ELF-1 (cell line): ENCODE results near the gene ACOX2.
"Not testable (repeated sequence)": the region's sequence is repeated elsewhere in the genome, so short reads cannot be mapped to it uniquely, and the experiment has no call there.

ENCODE experiments used
- DNase-seq: peaks from one replicate; pipeline ENCODE4 v3.0.0-alpha.2; 2016; ENCODE audit warnings: low read depth, low spot score

The ACOX2 gene

GRCh38 chr3:58535531-58536500 is 1.2 kb downstream of the ACOX2 start:
- DNase-seq: no peak

GRCh38 chr3:58534592-58535494 is 2.1 kb downstream of the ACOX2 start:
- DNase-seq: no peak

DNA sequence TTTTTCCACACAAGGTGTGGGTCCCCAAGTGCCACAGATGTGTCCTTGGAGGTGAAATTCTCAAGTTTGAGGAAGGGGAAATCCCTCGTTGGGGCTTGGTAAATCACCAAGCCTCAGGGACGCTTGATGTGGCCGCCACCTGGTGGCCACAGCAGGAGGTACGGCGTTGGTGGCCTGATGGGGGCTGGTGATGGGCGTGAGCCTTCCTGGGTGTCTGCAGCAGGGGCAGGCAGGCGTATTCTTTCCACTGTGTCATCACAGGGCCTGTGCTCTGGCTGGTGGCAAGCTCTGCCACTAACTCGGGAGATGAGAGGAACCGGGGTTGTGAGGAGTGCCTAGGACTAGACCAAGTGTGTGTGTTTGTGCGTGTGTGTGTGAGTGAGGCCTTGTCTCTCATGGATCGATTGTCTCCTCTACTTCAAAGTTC is 4.2 kb downstream of the ACOX2 start:
- DNase-seq: peak; percentile 90

- DNase-seq: no peak
These were observed 5.0 kb downstream of the ACOX2 start for GRCh38 chr3:58531956-58532355.

- no peak for DNase-seq
These were observed 5.4 kb downstream of the ACOX2 start for GRCh38 chr3:58531555-58531954.

DNA sequence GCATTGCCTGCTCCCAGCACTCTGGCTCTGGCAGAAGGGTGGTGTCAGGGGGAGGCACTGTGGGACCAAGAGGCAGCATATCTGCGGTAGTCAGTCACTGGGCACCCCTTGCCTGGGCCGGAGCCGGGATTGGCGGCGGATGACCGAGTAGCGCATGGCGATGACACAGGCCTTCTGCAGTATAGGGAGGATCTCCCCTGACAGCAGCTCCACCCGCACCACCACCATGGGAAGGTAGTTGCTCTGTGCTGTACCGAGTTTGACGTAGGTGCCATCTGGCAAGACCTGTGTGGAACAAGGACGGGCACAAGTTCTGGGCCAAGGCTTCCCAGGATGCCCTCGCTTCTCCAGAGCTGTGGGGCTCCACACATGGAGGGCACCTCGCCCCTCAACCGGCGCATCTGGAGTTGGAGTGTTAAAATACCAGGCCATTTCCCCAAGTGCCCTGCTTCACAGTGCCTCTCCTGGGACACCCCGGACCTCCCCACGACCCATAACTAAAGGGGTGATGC is 6.6 kb downstream of the ACOX2 start:
- DNase-seq: no peak

- DNase-seq: peak; percentile 84
These were observed 7.3 kb downstream of the ACOX2 start for GRCh38 chr3:58529516-58530353.

- no peak for DNase-seq
These were observed 8.4 kb downstream of the ACOX2 start for GRCh38 chr3:58528629-58529028.

- not testable (repeated sequence) for DNase-seq
These were observed 9.6 kb downstream of the ACOX2 start for GRCh38 chr3:58527440-58527839.

DNA sequence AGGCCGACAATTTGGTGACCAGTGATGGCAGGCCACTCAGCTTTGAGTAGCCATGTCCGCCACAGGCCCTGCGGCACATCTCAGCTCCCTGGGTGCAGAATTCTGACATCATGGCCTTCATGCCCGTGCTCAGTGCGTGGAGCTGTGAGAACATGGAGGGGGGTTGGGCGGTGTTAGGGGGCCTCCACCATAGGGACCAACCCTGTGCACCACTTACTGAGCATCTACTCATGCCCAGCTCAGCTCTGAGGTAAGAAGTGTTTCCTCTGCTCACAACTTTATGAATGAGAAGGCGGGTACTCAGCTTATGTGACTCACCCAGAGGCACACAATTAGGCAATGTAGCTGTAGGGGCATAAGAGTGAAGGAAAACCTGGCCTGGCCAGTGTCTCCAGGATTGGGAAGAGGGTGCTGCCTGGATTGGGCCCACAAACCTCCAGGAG is 10.5 kb downstream of the ACOX2 start:
- peak; percentile 40 for DNase-seq

DNA sequence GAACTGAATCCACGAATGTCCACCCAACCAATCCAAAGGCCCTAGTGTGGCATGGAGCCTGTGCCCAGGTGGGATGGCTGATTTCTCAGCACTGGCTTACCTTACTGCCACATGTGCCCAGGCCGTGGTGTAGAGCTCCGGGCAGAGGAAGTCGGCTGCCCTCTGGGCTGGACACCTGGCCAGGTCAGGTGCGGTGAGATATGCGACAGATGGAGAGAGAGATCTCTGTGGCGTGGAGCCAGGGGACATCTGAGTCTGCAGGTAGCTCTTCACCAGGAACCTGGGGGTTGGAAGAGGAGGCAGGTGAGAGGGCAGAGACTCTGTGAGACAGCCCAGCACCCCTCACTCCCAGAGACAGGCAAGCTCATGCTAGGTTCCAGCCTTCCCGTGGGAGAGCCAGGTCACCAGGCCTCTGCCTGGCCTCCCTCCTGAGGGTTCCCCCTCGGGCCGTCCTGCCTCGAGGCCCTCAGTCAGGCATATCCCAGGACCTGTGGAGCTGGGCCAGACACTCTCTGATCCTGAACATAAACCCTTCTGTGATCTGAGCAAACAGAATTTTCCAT is 12.6 kb downstream of the ACOX2 start:
- DNase-seq: no peak

DNA sequence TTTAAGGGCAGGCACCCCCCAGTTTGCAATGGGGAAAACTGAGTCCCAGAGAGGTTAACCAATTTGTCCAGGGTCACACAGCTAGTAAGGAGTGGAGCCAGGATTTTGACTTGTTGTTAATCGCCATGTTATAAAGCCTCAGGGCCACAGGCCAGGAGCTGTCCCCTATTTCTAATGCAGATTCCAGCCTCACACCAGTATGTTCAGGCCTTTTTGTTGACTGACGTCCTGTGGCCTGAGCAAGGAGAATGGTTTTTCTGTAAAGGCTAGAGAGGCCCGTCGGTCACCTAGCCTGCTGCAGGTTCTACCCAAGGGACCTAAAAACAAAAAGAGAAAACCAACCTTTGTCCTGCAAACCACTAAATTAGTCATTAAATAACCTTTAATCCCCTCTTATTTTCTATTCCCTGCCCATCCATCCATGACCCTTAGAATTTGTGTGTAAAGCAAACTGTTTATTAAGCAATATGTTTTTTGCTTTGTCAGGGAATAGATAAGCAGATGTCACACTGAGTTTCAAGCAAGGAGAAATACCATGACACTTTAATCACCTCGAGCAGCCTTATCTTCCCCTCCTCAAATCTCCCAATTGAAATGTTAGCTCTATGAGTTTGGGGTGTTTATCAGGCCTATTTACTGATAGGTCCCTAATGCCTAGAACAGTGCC is 14.1 kb downstream of the ACOX2 start:
- DNase-seq: peak; percentile 57

- DNase-seq: peak; percentile 84
These were observed 14.9 kb downstream of the ACOX2 start for GRCh38 chr3:58521917-58522631.

DNA sequence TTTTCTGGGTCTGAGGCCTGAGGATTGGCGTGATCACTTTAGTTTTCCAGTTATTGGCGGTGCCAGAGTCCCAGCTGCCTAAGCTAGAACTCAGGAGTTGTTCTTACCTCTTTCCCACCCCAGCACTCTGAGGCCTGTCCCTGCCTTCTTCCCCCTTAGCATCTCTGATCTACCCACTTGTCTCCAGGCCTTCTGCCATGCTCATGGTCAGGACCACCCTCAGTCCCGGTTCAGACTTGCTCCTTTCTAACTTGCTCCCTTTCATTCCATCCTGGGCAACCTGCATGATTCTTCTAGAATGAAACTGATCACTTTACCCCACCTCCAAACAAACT is 15.7 kb downstream of the ACOX2 start:
- DNase-seq: no peak

- DNase-seq: peak; percentile 70
These were observed 16.3 kb downstream of the ACOX2 start for GRCh38 chr3:58520403-58521335.

DNA sequence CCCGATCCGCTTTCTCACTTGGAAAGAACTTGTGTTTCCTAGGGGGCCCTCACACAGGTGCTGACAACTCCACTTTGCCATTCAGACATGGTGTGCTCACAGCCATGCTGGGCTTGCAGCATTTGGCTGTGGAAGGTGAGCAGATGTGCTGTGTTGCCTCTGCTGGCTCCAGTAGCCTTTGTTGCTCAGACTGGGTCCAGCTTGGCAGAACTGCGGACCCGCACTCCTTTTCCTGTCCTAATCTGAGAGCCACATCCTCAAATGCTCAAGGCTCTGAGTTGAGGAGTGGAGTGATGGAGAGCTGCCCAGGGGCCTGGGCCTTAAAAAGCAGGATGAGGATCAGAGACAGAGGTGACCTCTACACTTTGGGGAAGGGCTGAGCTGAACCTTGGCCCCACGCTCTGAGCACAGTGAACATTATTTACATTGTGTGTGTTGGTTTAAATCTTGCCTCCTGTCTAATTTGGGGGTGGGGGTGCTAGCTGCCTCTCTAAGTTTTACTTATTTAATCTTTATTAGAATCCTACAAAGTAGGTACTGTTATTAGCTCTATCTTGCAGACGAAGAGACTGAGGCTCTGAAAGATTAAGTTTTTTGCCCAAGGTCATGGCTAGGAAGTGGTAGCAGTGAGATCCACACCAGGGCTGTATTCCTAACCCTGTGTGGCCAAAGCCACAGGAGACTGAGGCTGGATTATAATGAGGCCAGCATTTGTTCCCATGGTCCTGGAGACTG is 17.2 kb downstream of the ACOX2 start:
- no peak for DNase-seq

DNA sequence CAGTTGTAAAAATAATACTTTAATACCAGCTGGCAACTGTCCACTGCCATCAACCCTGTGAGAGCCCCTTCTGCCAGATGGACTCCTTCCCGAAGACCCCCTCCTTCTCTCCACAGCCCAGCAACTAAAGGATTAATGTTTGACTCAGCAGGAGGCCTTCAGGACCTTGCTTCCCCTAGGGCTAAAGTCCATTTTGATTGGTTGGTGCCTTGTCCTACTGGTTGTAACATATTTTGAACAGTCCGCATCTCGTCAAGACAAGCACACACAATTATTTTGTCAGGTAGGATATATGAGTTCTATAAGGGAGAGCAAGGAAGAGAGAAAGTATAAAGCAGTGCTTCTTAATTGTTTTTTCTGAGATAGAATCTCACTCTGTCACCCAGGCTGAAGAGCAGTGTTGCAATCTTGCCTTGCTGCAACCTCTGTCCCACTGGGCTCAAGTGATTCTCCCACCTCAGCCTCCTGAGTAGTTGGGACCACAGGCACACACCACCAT is 18.6 kb downstream of the ACOX2 start:
- DNase-seq: peak; percentile 38

- DNase-seq: no peak
These were observed 22.6 kb downstream of the ACOX2 start for GRCh38 chr3:58514405-58514804.
